OCI-LY7 (cell line): ENCODE data around the gene LARP1. TPM values are rescaled to one million over a fixed set of nuclear protein-coding genes. Genes with fewer than 3 reads are reported as not detected.

Source experiments
- BruUV-seq: library from RNA; stranded (reverse); fragments of 400-500 nt; replicated peaks from 2 replicates; lab custom pipeline; 2021; lab: Mats Ljungman, UMichigan
- CTCF ChIA-PET: fragments of 300-600 bp; sonication (Branson Sonifier 250); formaldehyde crosslinking; loops from one replicate; lab custom pipeline; 2022; ENCODE audit warnings: antibody characterized with exemption; ENCODE audit not compliant: unreplicated experiment; lab: Charles Lee
- POLR2A ChIA-PET: fragments of 300-600 bp; sonication (Branson Sonifier 250); formaldehyde crosslinking; loops from one replicate; lab custom pipeline; 2022; ENCODE audit warnings: antibody characterized with exemption; lab: Charles Lee
- DNase-seq: peaks from one replicate; pipeline ENCODE4 v3.0.0-alpha.2; 2015; ENCODE audit warnings: low spot score
- H2AFZ ChIP-seq: fragments of 200-600 bp; sonication (generic), shearing (Covaris generic); 2 replicates; pipeline ENCODE4 v1.6.1; 2014; ENCODE audit warnings: mild to moderate bottlenecking, antibody characterized with exemption, low read length, moderate library complexity
- H3K27ac ChIP-seq: fragments of 200-600 bp; sonication (generic); 2 replicates; pipeline ENCODE4 v1.5.1; 2014; ENCODE audit warnings: mixed run types, low read depth, mild to moderate bottlenecking, moderate library complexity, low read length, inconsistent platforms; ENCODE audit not compliant: poor library complexity, severe bottlenecking
- H3K36me3 ChIP-seq: fragments of 200-600 bp; sonication (generic); 2 replicates; pipeline ENCODE4 v1.6.1; 2014; ENCODE audit warnings: mild to moderate bottlenecking, antibody characterized with exemption, low read length, moderate library complexity, mixed read lengths; ENCODE audit not compliant: insufficient read depth
- H3K4me1 ChIP-seq: fragments of 200-600 bp; sonication (generic); 2 replicates; pipeline ENCODE4 v1.5.1; 2014; ENCODE audit warnings: mild to moderate bottlenecking, low read length; ENCODE audit not compliant: insufficient read depth, poor library complexity, severe bottlenecking
- H3K4me2 ChIP-seq: fragments of 200-600 bp; sonication (generic); 2 replicates; pipeline ENCODE4 v1.6.1; 2014; ENCODE audit warnings: mild to moderate bottlenecking, low read length
- H3K4me3 ChIP-seq: fragments of 200-600 bp; sonication (generic); 2 replicates; pipeline ENCODE4 v1.5.1; 2014; ENCODE audit warnings: mild to moderate bottlenecking, low read depth, low read length; ENCODE audit not compliant: poor library complexity, severe bottlenecking
- H3K79me2 ChIP-seq: fragments of 200-600 bp; sonication (generic); 2 replicates; pipeline ENCODE4 v1.6.1; 2016; ENCODE audit warnings: low read depth, mild to moderate bottlenecking, low read length, moderate library complexity, mixed read lengths; ENCODE audit not compliant: insufficient read depth
- H3K9me2 ChIP-seq: fragments of 200-600 bp; sonication (generic); 2 replicates; pipeline ENCODE4 v1.6.1; 2016; ENCODE audit warnings: mild to moderate bottlenecking, low read length, mixed read lengths; ENCODE audit not compliant: insufficient read depth
- H3K9me3 ChIP-seq: fragments of 200-600 bp; sonication (generic); 2 replicates; pipeline ENCODE4 v1.6.1; 2014; ENCODE audit warnings: mild to moderate bottlenecking, mixed run types, low read length, mixed read lengths
- H4K20me1 ChIP-seq: fragments of 200-600 bp; sonication (generic); 2 replicates; pipeline ENCODE4 v1.6.1; 2014; ENCODE audit warnings: mild to moderate bottlenecking, antibody characterized with exemption, low read length, moderate library complexity, mixed read lengths; ENCODE audit not compliant: insufficient read depth
- EZH2phosphoT487 ChIP-seq: fragments of 200-600 bp; sonication (generic); IDR thresholded peaks from 2 replicates; pipeline ENCODE4 v1.6.1; 2018; ENCODE audit warnings: low read depth, borderline replicate concordance, mild to moderate bottlenecking, mixed run types, antibody characterized with exemption, low read length, moderate library complexity, mixed read lengths
- intact Hi-C: fragments of 100-400 bp; cut with micrococcal nuclease; formaldehyde crosslinking; loops from one replicate; pipeline ENCODE4 v1.10.0; 2022; ENCODE audit not compliant: unreplicated experiment
- total RNA-seq, 2 experiments: library from RNA; depleted of rRNA in 1 of 2; stranded (reverse); fragments of >200 nt in 1 of 2; shearing (Covaris generic) in 1 of 2; gene quantifications; 2 replicates each; pipeline ENCODE4 v1.2.3, GENCODE V29; 2014 to 2022
- TF ChIP-seq, protein P1 (sequence below): fragments of 200-600 bp; sonication (generic); conservative IDR thresholded peaks from 2 replicates; pipeline ENCODE4 v1.5.1; 2014; ENCODE audit warnings: mild to moderate bottlenecking, antibody characterized with exemption, low read length, moderate library complexity, mixed read lengths

The LARP1 gene
- total RNA-seq, 2 experiments from 2014 or later, result 71.1 to 274 TPM

- no TSS peak for BruUV-seq
- Histone ChIP-seq H3K9me3 (no peaks in the 10 kb centered on the region), H3K9me2 (no peaks in the 10 kb centered on the region), H4K20me1 (no peaks in the 10 kb centered on the region), H3K4me1 (no peaks in the 10 kb centered on the region), H3K4me2 (no peak overlapping the region), H2AFZ (no peak overlapping the region), H3K79me2 (no peaks in the 10 kb centered on the region), H3K4me3 (no peak overlapping the region), H3K27ac (no peak overlapping the region), H3K36me3 (no peaks in the 10 kb centered on the region)
- intact Hi-C loops, result no loop called here
- DNase-seq, result no peak
- ChIA-PET POLR2A (no interaction called here), CTCF (no interaction called here)
- TF ChIP-seq, protein P1, sequence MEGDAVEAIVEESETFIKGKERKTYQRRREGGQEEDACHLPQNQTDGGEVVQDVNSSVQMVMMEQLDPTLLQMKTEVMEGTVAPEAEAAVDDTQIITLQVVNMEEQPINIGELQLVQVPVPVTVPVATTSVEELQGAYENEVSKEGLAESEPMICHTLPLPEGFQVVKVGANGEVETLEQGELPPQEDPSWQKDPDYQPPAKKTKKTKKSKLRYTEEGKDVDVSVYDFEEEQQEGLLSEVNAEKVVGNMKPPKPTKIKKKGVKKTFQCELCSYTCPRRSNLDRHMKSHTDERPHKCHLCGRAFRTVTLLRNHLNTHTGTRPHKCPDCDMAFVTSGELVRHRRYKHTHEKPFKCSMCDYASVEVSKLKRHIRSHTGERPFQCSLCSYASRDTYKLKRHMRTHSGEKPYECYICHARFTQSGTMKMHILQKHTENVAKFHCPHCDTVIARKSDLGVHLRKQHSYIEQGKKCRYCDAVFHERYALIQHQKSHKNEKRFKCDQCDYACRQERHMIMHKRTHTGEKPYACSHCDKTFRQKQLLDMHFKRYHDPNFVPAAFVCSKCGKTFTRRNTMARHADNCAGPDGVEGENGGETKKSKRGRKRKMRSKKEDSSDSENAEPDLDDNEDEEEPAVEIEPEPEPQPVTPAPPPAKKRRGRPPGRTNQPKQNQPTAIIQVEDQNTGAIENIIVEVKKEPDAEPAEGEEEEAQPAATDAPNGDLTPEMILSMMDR, result no peak
- TF ChIP-seq EZH2phosphoT487, result no peak
Observed at GRCh38 chr5:154707641-154708040, 47.5 kb upstream of the LARP1 start.

DNA sequence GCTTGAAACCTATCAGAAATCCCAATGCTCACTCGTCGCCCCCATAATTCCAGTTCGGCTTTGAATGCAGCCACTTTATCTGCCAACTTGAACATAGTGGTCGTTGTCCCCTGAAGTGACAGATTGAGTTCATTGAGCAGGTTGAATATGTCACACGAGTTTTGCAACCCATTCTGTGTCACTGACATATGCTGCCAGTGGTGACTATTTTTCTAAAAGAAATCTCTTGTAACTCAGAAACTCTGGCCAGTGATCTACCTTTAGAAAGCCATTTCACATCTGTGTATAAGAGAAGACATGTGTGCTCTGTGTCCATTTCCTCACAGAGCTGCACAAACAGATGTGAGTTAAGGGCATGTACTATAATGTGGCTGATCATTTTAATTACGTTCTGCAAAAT, 47.0 kb upstream of the LARP1 start:
- Histone ChIP-seq H3K4me2 (no peak overlapping the region), H3K27ac (no peak overlapping the region), H2AFZ (no peak overlapping the region), H3K79me2 (no peaks in the 10 kb centered on the region), H3K9me2 (no peaks in the 10 kb centered on the region), H4K20me1 (no peaks in the 10 kb centered on the region), H3K4me3 (no peak overlapping the region), H3K4me1 (no peaks in the 10 kb centered on the region), H3K36me3 (no peaks in the 10 kb centered on the region), H3K9me3 (no peaks in the 10 kb centered on the region)
- ChIA-PET POLR2A (no interaction called here), CTCF (no interaction called here)
- intact Hi-C loops, result no loop called here
- DNase-seq, result no peak
- TF ChIP-seq, protein P1, result no peak
- TF ChIP-seq EZH2phosphoT487, result no peak
- no TSS peak for BruUV-seq

DNA sequence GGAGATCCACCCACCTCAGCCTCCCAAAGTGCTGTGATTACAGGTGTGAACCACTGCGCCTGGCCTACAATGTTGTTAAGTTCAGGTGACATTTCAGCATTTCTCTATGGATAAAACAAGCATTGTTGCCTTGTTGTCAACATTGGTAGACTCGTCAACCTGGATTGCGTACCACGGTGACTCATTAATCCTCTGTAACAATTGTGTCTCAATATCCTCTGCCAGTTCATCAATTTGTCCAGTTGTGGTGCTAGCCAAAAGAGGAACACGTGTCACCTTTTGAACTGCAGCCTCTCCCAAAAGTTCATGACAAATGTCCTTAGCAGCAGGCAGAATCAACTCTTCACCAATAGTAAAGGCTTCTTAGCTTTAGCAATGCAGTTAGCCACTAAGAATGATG, 46.3 kb upstream of the LARP1 start:
- Histone ChIP-seq H3K27ac (no peak overlapping the region), H4K20me1 (no peaks in the 10 kb centered on the region), H3K79me2 (no peaks in the 10 kb centered on the region), H3K36me3 (no peaks in the 10 kb centered on the region), H2AFZ (no peak overlapping the region), H3K9me2 (no peaks in the 10 kb centered on the region), H3K9me3 (no peaks in the 10 kb centered on the region), H3K4me2 (no peak overlapping the region), H3K4me1 (no peaks in the 10 kb centered on the region), H3K4me3 (no peak overlapping the region)
- intact Hi-C loops, result no loop called here
- no TSS peak for BruUV-seq
- TF ChIP-seq, protein P1, result no peak
- TF ChIP-seq EZH2phosphoT487, result no peak
- CTCF ChIA-PET, result no interaction called here
- DNase-seq, result no peak
- POLR2A ChIA-PET, result interaction anchor here (0.6 kb wide), 1 partner anchor 396 kb away, joined by 3 read pairs; no protein-coding TSS in a partner anchor
